Loucy (cell line): Measurements from ENCODE around the gene ZNF32.
"Not testable (repeated sequence)": the region's sequence is repeated elsewhere in the genome, so short reads cannot be mapped to it uniquely, and the experiment has no call there.

Source experiments
- H2AFZ ChIP-seq: fragments of 200-600 bp; sonication (generic); 2 replicates; pipeline ENCODE4 v1.6.0; 2016; ENCODE audit warnings: antibody characterized with exemption, mild to moderate bottlenecking, low read length, moderate library complexity
- H3F3A ChIP-seq: fragments of 200-600 bp; 2 replicates; pipeline ENCODE4 v1.6.0; 2016; ENCODE audit warnings: antibody characterized with exemption, low read depth, mild to moderate bottlenecking
- H3K27me3 ChIP-seq: fragments of 200-600 bp; sonication (generic); 2 replicates; pipeline ENCODE4 v1.6.1; 2014; ENCODE audit warnings: low read length, mild to moderate bottlenecking; ENCODE audit not compliant: insufficient read depth, poor library complexity, severe bottlenecking
- H3K36me3 ChIP-seq: fragments of 200-600 bp; sonication (generic); 2 replicates; pipeline ENCODE4 v1.6.1; 2016; ENCODE audit warnings: low read length; ENCODE audit not compliant: insufficient read depth
- H3K4me1 ChIP-seq: fragments of 200-600 bp; sonication (generic); 2 replicates; pipeline ENCODE4 v1.5.1; 2014; ENCODE audit warnings: low read length, mild to moderate bottlenecking; ENCODE audit not compliant: insufficient read depth, poor library complexity, severe bottlenecking
- H3K4me2 ChIP-seq: fragments of 200-600 bp; sonication (generic); 2 replicates; pipeline ENCODE4 v1.6.0; 2014; ENCODE audit warnings: antibody characterized with exemption, low read length, low read depth, mild to moderate bottlenecking; ENCODE audit not compliant: poor library complexity, severe bottlenecking
- H3K4me3 ChIP-seq: fragments of 200-600 bp; sonication (generic); 2 replicates; pipeline ENCODE4 v1.5.1; 2014; ENCODE audit warnings: low read length, mild to moderate bottlenecking, mixed read lengths; ENCODE audit not compliant: poor library complexity, severe bottlenecking
- H3K79me2 ChIP-seq: fragments of 200-600 bp; sonication (generic); 2 replicates; pipeline ENCODE4 v1.6.1; 2014; ENCODE audit warnings: low read length; ENCODE audit not compliant: insufficient read depth
- H3K9ac ChIP-seq: fragments of 200-600 bp; sonication (generic); 2 replicates; pipeline ENCODE4 v1.6.0; 2014; ENCODE audit warnings: mild to moderate bottlenecking, low read depth, low read length, moderate library complexity; ENCODE audit not compliant: poor library complexity, severe bottlenecking
- H3K9me2 ChIP-seq: fragments of 200-600 bp; sonication (generic); replicated peaks from 2 replicates; pipeline ENCODE4 v1.6.1; 2016; ENCODE audit warnings: low read depth, low read length, mixed read lengths
- H3K9me3 ChIP-seq: fragments of 200-600 bp; sonication (generic); 2 replicates; pipeline ENCODE4 v1.6.1; 2014; ENCODE audit warnings: mild to moderate bottlenecking, antibody characterized with exemption, low read length, low read depth; ENCODE audit not compliant: insufficient read depth
- H4K20me1 ChIP-seq: fragments of 200-600 bp; sonication (generic); 2 replicates; pipeline ENCODE4 v1.6.0; 2014; ENCODE audit warnings: antibody characterized with exemption, low read length, mild to moderate bottlenecking; ENCODE audit not compliant: insufficient read depth, poor library complexity, severe bottlenecking
- EZH2phosphoT487 ChIP-seq: fragments of 200-600 bp; IDR thresholded peaks from 2 replicates; pipeline ENCODE4 v1.6.1; 2018; ENCODE audit warnings: antibody characterized with exemption, mild to moderate bottlenecking, moderate library complexity, borderline replicate concordance
- TF ChIP-seq, protein P1 (sequence below): fragments of 200-600 bp; sonication (generic); conservative IDR thresholded peaks from 2 replicates; pipeline ENCODE4 v1.5.1; 2014; ENCODE audit warnings: mild to moderate bottlenecking, antibody characterized with exemption, low read length

Gene ZNF32

DNA sequence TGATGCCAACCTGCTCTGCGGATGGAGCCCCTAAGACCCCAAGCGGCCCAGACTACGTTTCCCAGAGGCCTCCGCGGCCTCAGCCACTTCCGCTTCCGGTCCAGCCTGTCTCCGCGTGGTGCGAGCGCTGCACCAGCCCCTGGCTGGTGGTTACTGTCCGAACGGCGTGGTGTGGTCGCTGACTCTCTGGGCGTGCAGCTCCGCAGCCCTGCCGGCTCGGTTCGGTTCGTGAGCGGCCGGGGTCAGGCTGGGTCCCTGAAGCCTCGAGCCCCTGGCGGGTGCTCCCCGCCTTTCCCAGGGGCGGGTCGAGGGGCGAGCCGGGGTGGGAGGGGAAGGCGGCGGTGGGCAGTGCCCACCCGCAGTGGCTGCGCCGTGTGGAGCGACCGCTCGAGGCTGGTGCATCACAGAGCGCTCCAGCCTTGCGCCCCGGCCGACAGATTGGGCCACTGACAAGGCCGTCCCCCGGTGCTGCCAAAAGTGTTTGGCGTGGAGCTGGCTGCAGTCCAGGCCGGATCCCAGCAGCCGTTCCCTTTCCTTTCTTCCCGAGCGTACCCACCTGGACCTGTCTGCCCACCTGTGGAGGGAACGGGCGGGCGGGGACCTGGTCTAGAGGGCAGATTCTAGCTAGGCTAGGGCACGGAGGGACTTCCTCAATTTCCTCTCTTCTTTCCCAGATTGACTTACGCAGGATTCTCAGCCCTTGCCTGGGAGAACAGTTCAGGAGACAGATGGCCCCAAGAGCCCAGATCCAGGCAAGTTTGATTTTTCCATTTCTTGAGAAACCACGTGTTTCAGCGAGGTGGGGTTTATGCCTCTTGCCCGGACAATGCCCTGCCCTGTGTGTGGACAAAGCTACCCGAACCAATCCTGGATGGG lies 42.1 kb downstream of the ZNF32 start, which contains the start of gene ZNF485:
Gene ZNF485, plus strand, starts transcription at position 116 of the 876 bp plus-strand sequence. Its CDS starts 613 bp downstream, at position 729.
- H3K4me2 ChIP-seq, result peak within 1 kb of the TSS; percentile 93
- no peaks in the 10 kb centered on the region for H3K9me3 ChIP-seq
- H3K79me2 ChIP-seq, result 0 out of 2 replicates have a peak, but pooled peaks cover 4% of the 10 kb centered on the region
- H3K4me1 ChIP-seq, result peaks cover 17% of the 10 kb centered on the region
- peak within 1 kb of the TSS; percentile 58 for H2AFZ ChIP-seq
- H3K36me3 ChIP-seq, result no peaks in the 10 kb centered on the region
- no peaks in the 10 kb centered on the region for H3K9me2 ChIP-seq
- TF ChIP-seq, protein P1, sequence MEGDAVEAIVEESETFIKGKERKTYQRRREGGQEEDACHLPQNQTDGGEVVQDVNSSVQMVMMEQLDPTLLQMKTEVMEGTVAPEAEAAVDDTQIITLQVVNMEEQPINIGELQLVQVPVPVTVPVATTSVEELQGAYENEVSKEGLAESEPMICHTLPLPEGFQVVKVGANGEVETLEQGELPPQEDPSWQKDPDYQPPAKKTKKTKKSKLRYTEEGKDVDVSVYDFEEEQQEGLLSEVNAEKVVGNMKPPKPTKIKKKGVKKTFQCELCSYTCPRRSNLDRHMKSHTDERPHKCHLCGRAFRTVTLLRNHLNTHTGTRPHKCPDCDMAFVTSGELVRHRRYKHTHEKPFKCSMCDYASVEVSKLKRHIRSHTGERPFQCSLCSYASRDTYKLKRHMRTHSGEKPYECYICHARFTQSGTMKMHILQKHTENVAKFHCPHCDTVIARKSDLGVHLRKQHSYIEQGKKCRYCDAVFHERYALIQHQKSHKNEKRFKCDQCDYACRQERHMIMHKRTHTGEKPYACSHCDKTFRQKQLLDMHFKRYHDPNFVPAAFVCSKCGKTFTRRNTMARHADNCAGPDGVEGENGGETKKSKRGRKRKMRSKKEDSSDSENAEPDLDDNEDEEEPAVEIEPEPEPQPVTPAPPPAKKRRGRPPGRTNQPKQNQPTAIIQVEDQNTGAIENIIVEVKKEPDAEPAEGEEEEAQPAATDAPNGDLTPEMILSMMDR, result no peak
- no peak for TF ChIP-seq EZH2phosphoT487
- no peaks in the 10 kb centered on the region for H3F3A ChIP-seq
- H3K27me3 ChIP-seq, result no peaks in the 10 kb centered on the region
- peak within 1 kb of the TSS; percentile 67 for H3K9ac ChIP-seq
- peak within 1 kb of the TSS; percentile 73 for H3K4me3 ChIP-seq
- no peaks in the 10 kb centered on the region for H4K20me1 ChIP-seq

DNA sequence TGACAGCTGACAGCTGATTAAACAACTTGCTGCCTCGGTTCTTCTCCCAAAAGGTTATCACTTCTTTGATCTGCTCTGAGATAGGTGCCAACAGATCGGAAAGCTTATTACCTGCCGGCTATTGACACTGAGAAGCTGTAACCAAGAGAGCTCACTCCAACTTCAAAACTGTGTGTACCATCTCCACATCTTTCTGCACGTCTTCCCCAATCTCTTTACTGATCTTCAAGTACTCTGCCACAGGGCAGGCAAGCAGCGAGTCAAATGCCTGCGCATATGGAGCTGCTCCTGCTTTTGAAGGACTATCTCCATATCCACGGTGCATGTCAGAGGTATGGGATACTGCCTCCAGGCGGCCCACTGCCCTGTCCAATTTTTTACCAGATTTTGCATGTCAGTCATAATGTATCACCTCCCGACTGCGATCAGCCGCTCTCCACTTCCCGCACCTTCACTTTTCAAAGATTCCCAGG lies 42.8 kb downstream of the ZNF32 start:
- peaks cover 3% of the 10 kb centered on the region; the same call in 1 of the 2 replicates for H3K9me3 ChIP-seq
- TF ChIP-seq EZH2phosphoT487, result no peak
- TF ChIP-seq, protein P1, result no peak

DNA sequence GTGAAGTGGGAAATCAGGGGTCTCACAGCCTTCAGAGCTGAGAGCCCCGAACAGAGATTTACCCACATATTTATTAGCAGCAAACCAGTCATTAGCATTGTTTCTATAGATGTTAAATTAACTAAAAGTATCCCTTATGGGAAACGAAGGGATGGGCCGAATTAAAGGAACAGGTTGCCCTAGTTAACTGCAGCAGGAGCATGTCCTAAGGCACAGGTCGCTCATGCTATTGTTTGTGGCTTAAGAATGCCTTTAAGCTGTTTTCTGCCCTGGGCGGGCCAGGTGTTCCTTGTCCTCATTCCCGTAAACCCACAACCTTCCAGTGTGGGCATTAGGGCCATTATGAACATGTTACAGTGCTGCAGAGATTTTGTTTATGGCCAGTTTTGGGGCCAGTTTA lies 47.1 kb downstream of the ZNF32 start:
- not testable (repeated sequence) for H3K27me3 ChIP-seq, H3K9ac ChIP-seq, H3K4me2 ChIP-seq, H2AFZ ChIP-seq, H4K20me1 ChIP-seq, H3K4me3 ChIP-seq, H3K36me3 ChIP-seq, H3K9me3 ChIP-seq, H3F3A ChIP-seq, H3K79me2 ChIP-seq, H3K9me2 ChIP-seq
- H3K4me1 ChIP-seq, result peaks cover 21% of the 10 kb centered on the region

More for the DNA sequence above, 42.8 kb downstream of the ZNF32 start:
- peak overlapping the region; percentile 93 for H3K4me2 ChIP-seq
- no peaks in the 10 kb centered on the region for H3K9me2 ChIP-seq
- no peaks in the 10 kb centered on the region for H4K20me1 ChIP-seq
- no peaks in the 10 kb centered on the region for H3F3A ChIP-seq
- no peak overlapping the region for H3K9ac ChIP-seq
- H3K4me1 ChIP-seq, result peaks cover 17% of the 10 kb centered on the region
- no peaks in the 10 kb centered on the region for H3K27me3 ChIP-seq
- H3K36me3 ChIP-seq, result no peaks in the 10 kb centered on the region
- peak overlapping the region; percentile 45; the same call in 1 of the 2 replicates for H2AFZ ChIP-seq
- H3K79me2 ChIP-seq, result 0 out of 2 replicates have a peak, but pooled peaks cover 4% of the 10 kb centered on the region
- peak overlapping the region; percentile 73 for H3K4me3 ChIP-seq
